GM23338 (cell line): Measurements from ENCODE around the gene CHST2. TPM values are rescaled to one million over a fixed set of nuclear protein-coding genes. Genes with fewer than 3 reads are reported as not detected.

Experiments used
- EZH2 ChIP-seq: fragments of 200-600 bp; sonication (generic); IDR thresholded peaks from one replicate; pipeline ENCODE4 v1.8.0; 2017; ENCODE audit warnings: antibody characterized with exemption, mild to moderate bottlenecking, low read depth; ENCODE audit not compliant: unreplicated experiment
- EZH2phosphoT487 ChIP-seq: fragments of 200-600 bp; sonication (generic); IDR thresholded peaks from one replicate; pipeline ENCODE4 v1.8.1; 2018; ENCODE audit warnings: antibody characterized with exemption; ENCODE audit not compliant: unreplicated experiment
- JUNB ChIP-seq: IDR thresholded peaks from one replicate; pipeline ENCODE4 v1.6.1; 2016; ENCODE audit warnings: antibody characterized with exemption; ENCODE audit not compliant: unreplicated experiment
- POLR2AphosphoS5 ChIP-seq: IDR thresholded peaks from 2 replicates; pipeline ENCODE4 v1.6.1; 2016; ENCODE audit warnings: antibody characterized with exemption, low read depth
- ZNF114 ChIP-seq: fragments of 250-450 bp; sonication (Bioruptor Pico); IDR thresholded peaks from 2 replicates; pipeline ENCODE4 v1.5.0; 2020; ENCODE audit warnings: mild to moderate bottlenecking, moderate library complexity
- ZNF331 ChIP-seq: fragments of 250-450 bp; sonication (Bioruptor Pico); IDR thresholded peaks from 2 replicates; pipeline ENCODE4 v1.5.0; 2020; ENCODE audit warnings: low read depth, mild to moderate bottlenecking, moderate library complexity
- polyA plus RNA-seq: library from polyadenylated mRNA; unstranded; fragments of >200 nt; fragmentation: Nextera tagmentation; extraction: Ambion mirVana; gene quantifications from 2 replicates; pipeline ENCODE4 v1.2.1, GENCODE V29; 2016
- total RNA-seq: library from RNA; depleted of rRNA; stranded (reverse); fragments of >200 nt; shearing (Covaris generic); gene quantifications from 2 replicates; pipeline ENCODE4 v1.2.3, GENCODE V29; 2014
- TF ChIP-seq, protein P1 (sequence below): fragments of 250-450 bp; sonication (Bioruptor Pico); IDR thresholded peaks from 2 replicates; pipeline ENCODE4 v1.5.0; 2020; ENCODE audit warnings: mild to moderate bottlenecking, moderate library complexity
- TF ChIP-seq, protein P2 (sequence below), 2 experiments: fragments of 200-600 bp in 1 of 2; sonication (generic) in 1 of 2; conservative IDR thresholded peaks; 2 replicates each; pipeline versions ENCODE4 v1.5.1 to v1.6.1; 2016 to 2017; ENCODE audit warnings: antibody characterized with exemption in 2 of 2, low read depth in 2 of 2, mild to moderate bottlenecking in 2 of 2, moderate library complexity in 1 of 2

The CHST2 gene
- total and polyA plus RNA-seq, 2 experiments from 2014 or later: 4.1 to 28.3 TPM

DNA sequence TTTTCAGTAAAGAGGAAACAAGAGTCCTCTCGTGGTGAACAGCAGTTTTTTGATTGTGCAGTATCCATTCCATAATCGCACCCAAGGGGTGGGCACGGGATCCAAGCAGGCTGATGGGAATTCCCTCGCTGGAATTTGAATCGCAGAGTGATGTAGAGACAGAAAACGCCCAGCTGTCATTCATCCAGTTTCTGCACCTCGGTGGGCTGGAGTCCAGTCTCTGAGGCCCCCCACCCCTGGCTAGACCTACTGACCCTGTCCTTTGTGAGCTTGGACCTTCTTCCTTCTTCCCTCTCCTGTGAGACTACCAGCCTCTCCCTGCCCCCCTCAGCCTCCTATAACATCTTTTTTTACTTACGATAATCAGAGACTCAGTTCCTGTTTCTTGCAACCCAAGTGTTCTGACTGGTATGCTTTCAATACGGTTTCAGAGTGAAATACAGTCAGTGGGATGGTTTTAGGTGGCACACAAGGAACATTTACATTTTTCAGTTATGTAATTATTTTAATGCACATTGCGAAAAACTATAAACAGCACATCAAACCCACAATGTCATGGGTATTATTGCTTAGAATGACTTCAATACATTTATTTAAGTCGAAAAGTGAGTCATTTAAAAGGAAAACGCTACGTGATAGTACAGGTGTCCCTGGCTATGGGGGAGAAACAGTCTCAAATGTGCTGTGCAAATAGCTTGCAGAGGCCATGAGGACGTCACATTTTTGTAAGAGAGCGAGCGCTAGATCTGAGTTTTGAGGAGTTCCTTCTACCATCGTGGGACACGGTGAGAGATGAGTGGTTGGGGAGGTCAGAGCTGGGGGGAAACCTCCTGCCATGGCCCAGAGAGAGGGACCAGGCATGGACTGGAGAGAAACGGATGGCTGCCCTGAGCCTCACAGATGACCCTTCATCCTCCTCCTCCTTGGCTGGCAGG, 37.5 kb upstream of the CHST2 start (continued):
- TF ChIP-seq, protein P1, sequence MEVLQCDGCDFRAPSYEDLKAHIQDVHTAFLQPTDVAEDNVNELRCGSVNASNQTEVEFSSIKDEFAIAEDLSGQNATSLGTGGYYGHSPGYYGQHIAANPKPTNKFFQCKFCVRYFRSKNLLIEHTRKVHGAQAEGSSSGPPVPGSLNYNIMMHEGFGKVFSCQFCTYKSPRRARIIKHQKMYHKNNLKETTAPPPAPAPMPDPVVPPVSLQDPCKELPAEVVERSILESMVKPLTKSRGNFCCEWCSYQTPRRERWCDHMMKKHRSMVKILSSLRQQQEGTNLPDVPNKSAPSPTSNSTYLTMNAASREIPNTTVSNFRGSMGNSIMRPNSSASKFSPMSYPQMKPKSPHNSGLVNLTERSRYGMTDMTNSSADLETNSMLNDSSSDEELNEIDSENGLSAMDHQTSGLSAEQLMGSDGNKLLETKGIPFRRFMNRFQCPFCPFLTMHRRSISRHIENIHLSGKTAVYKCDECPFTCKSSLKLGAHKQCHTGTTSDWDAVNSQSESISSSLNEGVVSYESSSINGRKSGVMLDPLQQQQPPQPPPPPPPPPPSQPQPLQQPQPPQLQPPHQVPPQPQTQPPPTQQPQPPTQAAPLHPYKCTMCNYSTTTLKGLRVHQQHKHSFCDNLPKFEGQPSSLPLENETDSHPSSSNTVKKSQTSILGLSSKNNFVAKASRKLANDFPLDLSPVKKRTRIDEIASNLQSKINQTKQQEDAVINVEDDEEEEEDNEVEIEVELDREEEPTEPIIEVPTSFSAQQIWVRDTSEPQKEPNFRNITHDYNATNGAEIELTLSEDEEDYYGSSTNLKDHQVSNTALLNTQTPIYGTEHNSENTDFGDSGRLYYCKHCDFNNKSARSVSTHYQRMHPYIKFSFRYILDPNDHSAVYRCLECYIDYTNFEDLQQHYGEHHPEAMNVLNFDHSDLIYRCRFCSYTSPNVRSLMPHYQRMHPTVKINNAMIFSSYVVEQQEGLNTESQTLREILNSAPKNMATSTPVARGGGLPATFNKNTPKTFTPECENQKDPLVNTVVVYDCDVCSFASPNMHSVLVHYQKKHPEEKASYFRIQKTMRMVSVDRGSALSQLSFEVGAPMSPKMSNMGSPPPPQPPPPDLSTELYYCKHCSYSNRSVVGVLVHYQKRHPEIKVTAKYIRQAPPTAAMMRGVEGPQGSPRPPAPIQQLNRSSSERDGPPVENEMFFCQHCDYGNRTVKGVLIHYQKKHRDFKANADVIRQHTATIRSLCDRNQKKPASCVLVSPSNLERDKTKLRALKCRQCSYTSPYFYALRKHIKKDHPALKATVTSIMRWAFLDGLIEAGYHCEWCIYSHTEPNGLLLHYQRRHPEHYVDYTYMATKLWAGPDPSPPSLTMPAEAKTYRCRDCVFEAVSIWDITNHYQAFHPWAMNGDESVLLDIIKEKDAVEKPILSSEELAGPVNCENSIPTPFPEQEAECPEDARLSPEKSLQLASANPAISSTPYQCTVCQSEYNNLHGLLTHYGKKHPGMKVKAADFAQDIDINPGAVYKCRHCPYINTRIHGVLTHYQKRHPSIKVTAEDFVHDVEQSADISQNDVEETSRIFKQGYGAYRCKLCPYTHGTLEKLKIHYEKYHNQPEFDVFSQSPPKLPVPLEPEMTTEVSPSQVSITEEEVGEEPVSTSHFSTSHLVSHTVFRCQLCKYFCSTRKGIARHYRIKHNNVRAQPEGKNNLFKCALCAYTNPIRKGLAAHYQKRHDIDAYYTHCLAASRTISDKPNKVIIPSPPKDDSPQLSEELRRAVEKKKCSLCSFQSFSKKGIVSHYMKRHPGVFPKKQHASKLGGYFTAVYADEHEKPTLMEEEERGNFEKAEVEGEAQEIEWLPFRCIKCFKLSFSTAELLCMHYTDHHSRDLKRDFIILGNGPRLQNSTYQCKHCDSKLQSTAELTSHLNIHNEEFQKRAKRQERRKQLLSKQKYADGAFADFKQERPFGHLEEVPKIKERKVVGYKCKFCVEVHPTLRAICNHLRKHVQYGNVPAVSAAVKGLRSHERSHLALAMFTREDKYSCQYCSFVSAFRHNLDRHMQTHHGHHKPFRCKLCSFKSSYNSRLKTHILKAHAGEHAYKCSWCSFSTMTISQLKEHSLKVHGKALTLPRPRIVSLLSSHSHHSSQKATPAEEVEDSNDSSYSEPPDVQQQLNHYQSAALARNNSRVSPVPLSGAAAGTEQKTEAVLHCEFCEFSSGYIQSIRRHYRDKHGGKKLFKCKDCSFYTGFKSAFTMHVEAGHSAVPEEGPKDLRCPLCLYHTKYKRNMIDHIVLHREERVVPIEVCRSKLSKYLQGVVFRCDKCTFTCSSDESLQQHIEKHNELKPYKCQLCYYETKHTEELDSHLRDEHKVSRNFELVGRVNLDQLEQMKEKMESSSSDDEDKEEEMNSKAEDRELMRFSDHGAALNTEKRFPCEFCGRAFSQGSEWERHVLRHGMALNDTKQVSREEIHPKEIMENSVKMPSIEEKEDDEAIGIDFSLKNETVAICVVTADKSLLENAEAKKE (CRISPR knock-in tag): no peak
- TF ChIP-seq EZH2phosphoT487 (no peak), ZNF114 (CRISPR knock-in tag) (no peak), POLR2AphosphoS5 (no peak), ZNF331 (CRISPR knock-in tag) (no peak), JUNB (no peak), EZH2 (no peak)
- TF ChIP-seq, protein P2, sequence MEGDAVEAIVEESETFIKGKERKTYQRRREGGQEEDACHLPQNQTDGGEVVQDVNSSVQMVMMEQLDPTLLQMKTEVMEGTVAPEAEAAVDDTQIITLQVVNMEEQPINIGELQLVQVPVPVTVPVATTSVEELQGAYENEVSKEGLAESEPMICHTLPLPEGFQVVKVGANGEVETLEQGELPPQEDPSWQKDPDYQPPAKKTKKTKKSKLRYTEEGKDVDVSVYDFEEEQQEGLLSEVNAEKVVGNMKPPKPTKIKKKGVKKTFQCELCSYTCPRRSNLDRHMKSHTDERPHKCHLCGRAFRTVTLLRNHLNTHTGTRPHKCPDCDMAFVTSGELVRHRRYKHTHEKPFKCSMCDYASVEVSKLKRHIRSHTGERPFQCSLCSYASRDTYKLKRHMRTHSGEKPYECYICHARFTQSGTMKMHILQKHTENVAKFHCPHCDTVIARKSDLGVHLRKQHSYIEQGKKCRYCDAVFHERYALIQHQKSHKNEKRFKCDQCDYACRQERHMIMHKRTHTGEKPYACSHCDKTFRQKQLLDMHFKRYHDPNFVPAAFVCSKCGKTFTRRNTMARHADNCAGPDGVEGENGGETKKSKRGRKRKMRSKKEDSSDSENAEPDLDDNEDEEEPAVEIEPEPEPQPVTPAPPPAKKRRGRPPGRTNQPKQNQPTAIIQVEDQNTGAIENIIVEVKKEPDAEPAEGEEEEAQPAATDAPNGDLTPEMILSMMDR (conservative IDR thresholded peaks at IDR 0.05; ENCODE audit: low read depth in 2 of 2): no peak
